Measurements from ENCODE around the gene CREB5. TPM values are rescaled to one million over a fixed set of nuclear protein-coding genes. Genes with fewer than 3 reads are reported as not detected.

Gene CREB5
- polyA plus RNA-seq, 1 donor from 2014 or later: 1.3 TPM

- peaks cover 2% of the 10 kb centered on the region for H3K27me3 Mint-ChIP-seq
- no peaks in the 10 kb centered on the region for H3K9me3 Mint-ChIP-seq
- no peak overlapping the region for H3K27ac Mint-ChIP-seq
- no peak overlapping the region for H3K4me3 Mint-ChIP-seq
- peaks cover 1% of the 10 kb centered on the region for H3K36me3 Mint-ChIP-seq
- H3K4me1 Mint-ChIP-seq: no peaks in the 10 kb centered on the region
These were observed 424.9 kb downstream of the CREB5 start for GRCh38 chr7:28837216-28837615.

GRCh38 chr7:28840592-28840995, 428.3 kb downstream of the CREB5 start:
- Mint-ChIP-seq H3K9me3 (no peaks in the 10 kb centered on the region), H3K27ac (no peak overlapping the region), H3K36me3 (peaks cover 1% of the 10 kb centered on the region), H3K27me3 (peaks cover 2% of the 10 kb centered on the region), H3K4me3 (no peak overlapping the region), H3K4me1 (no peaks in the 10 kb centered on the region)

- H3K27ac Mint-ChIP-seq: peak overlapping the region in 1 of 3 donors; percentile 23
- H3K27me3 Mint-ChIP-seq: peaks cover 4% of the 10 kb centered on the region
- no peaks in the 10 kb centered on the region for H3K4me1 Mint-ChIP-seq
- H3K4me3 Mint-ChIP-seq: no peak overlapping the region
- peaks cover 1% of the 10 kb centered on the region for H3K36me3 Mint-ChIP-seq
- H3K9me3 Mint-ChIP-seq: no peaks in the 10 kb centered on the region
These were observed 429.4 kb downstream of the CREB5 start for GRCh38 chr7:28841766-28842165.

GRCh38 chr7:28842769-28843295, 430.5 kb downstream of the CREB5 start:
- Mint-ChIP-seq H3K27me3 (peaks cover 4% of the 10 kb centered on the region), H3K27ac (no peak overlapping the region), H3K4me3 (no peak overlapping the region), H3K4me1 (no peaks in the 10 kb centered on the region), H3K9me3 (no peaks in the 10 kb centered on the region), H3K36me3 (no peaks in the 10 kb centered on the region)

GRCh38 chr7:28845106-28845505, 432.8 kb downstream of the CREB5 start:
- Mint-ChIP-seq H3K27ac (no peak overlapping the region), H3K4me1 (no peaks in the 10 kb centered on the region), H3K4me3 (no peak overlapping the region), H3K9me3 (no peaks in the 10 kb centered on the region), H3K36me3 (no peaks in the 10 kb centered on the region), H3K27me3 (peaks cover 9% of the 10 kb centered on the region)

GRCh38 chr7:28847176-28847575, 434.9 kb downstream of the CREB5 start:
- Mint-ChIP-seq H3K36me3 (no peaks in the 10 kb centered on the region), H3K4me1 (no peaks in the 10 kb centered on the region), H3K9me3 (no peaks in the 10 kb centered on the region), H3K27ac (no peak overlapping the region), H3K4me3 (no peak overlapping the region), H3K27me3 (peaks cover 11% of the 10 kb centered on the region)

- H3K27ac Mint-ChIP-seq: no peak overlapping the region
- peaks cover 10% of the 10 kb centered on the region for H3K27me3 Mint-ChIP-seq
- no peaks in the 10 kb centered on the region for H3K4me1 Mint-ChIP-seq
- no peak overlapping the region for H3K4me3 Mint-ChIP-seq
- no peaks in the 10 kb centered on the region for H3K9me3 Mint-ChIP-seq
- H3K36me3 Mint-ChIP-seq: no peaks in the 10 kb centered on the region
These were observed 435.4 kb downstream of the CREB5 start for GRCh38 chr7:28847681-28848080.

GRCh38 chr7:28848906-28849305, 436.6 kb downstream of the CREB5 start:
- H3K27ac Mint-ChIP-seq: no peak overlapping the region
- H3K36me3 Mint-ChIP-seq: no peaks in the 10 kb centered on the region
- no peaks in the 10 kb centered on the region for H3K9me3 Mint-ChIP-seq
- H3K4me1 Mint-ChIP-seq: peaks cover 7 to 9% (median 7%) of the 10 kb centered on the region in 3 donors
- peaks cover 18% of the 10 kb centered on the region for H3K27me3 Mint-ChIP-seq
- H3K4me3 Mint-ChIP-seq: no peak overlapping the region

GRCh38 chr7:28850699-28851098, 438.4 kb downstream of the CREB5 start:
- Mint-ChIP-seq H3K27me3 (peaks cover 23% of the 10 kb centered on the region), H3K4me3 (no peak overlapping the region), H3K4me1 (peaks cover 7 to 13% (median 13%) of the 10 kb centered on the region in 3 donors), H3K9me3 (no peaks in the 10 kb centered on the region), H3K36me3 (no peaks in the 10 kb centered on the region), H3K27ac (no peak overlapping the region)

GRCh38 chr7:28853150-28853549, 440.8 kb downstream of the CREB5 start:
- no peaks in the 10 kb centered on the region for H3K9me3 Mint-ChIP-seq
- H3K27ac Mint-ChIP-seq: no peak overlapping the region
- H3K4me1 Mint-ChIP-seq: peaks cover 7 to 13% (median 13%) of the 10 kb centered on the region in 3 donors
- H3K36me3 Mint-ChIP-seq: no peaks in the 10 kb centered on the region
- H3K4me3 Mint-ChIP-seq: peak overlapping the region; percentile 87 to 97 (median 94)
- H3K27me3 Mint-ChIP-seq: peaks cover 25% of the 10 kb centered on the region

GRCh38 chr7:28853834-28854749, 441.8 kb downstream of the CREB5 start:
- H3K36me3 Mint-ChIP-seq: no peaks in the 10 kb centered on the region
- peak overlapping the region in 1 of 3 donors; percentile 34 for H3K27ac Mint-ChIP-seq
- H3K9me3 Mint-ChIP-seq: no peaks in the 10 kb centered on the region
- H3K27me3 Mint-ChIP-seq: peaks cover 25% of the 10 kb centered on the region
- H3K4me1 Mint-ChIP-seq: peaks cover 7 to 13% (median 13%) of the 10 kb centered on the region in 3 donors
- H3K4me3 Mint-ChIP-seq: peak overlapping the region; percentile 87 to 97 (median 94)

- Mint-ChIP-seq H3K36me3 (no peaks in the 10 kb centered on the region), H3K4me3 (peak overlapping the region; percentile 87 to 97 (median 94)), H3K27me3 (peaks cover 24% of the 10 kb centered on the region), H3K4me1 (peaks cover 7 to 13% (median 13%) of the 10 kb centered on the region in 3 donors), H3K9me3 (no peaks in the 10 kb centered on the region), H3K27ac (peak overlapping the region in 1 of 3 donors; percentile 34)
These were observed 442.4 kb downstream of the CREB5 start for GRCh38 chr7:28854750-28855074.

- H3K36me3 Mint-ChIP-seq: peaks cover 2% of the 10 kb centered on the region
- peaks cover 7 to 13% (median 13%) of the 10 kb centered on the region in 3 donors for H3K4me1 Mint-ChIP-seq
- H3K4me3 Mint-ChIP-seq: peak overlapping the region in 3 of 4 donors; percentile 18 to 56 (median 49)
- no peak overlapping the region for H3K27ac Mint-ChIP-seq
- no peaks in the 10 kb centered on the region for H3K9me3 Mint-ChIP-seq
- H3K27me3 Mint-ChIP-seq: peaks cover 26% of the 10 kb centered on the region
These were observed 443.4 kb downstream of the CREB5 start for GRCh38 chr7:28855538-28856217.

GRCh38 chr7:28856656-28857055, 444.3 kb downstream of the CREB5 start:
- peak overlapping the region in 1 of 4 donors; percentile 56 for H3K4me3 Mint-ChIP-seq
- no peaks in the 10 kb centered on the region for H3K9me3 Mint-ChIP-seq
- H3K27me3 Mint-ChIP-seq: peaks cover 24% of the 10 kb centered on the region
- H3K4me1 Mint-ChIP-seq: peaks cover 7 to 13% (median 13%) of the 10 kb centered on the region in 3 donors
- peaks cover 2% of the 10 kb centered on the region for H3K36me3 Mint-ChIP-seq
- peak overlapping the region in 1 of 3 donors; percentile 52 for H3K27ac Mint-ChIP-seq

GRCh38 chr7:28858206-28858605, 445.9 kb downstream of the CREB5 start:
- Mint-ChIP-seq H3K4me1 (peaks cover 5 to 11% (median 10%) of the 10 kb centered on the region in 3 donors), H3K27me3 (peaks cover 21% of the 10 kb centered on the region), H3K27ac (no peak overlapping the region)

More at GRCh38 chr7:28858206-28858605, 445.9 kb downstream of the CREB5 start:
- Mint-ChIP-seq H3K36me3 (peaks cover 5% of the 10 kb centered on the region), H3K4me3 (no peak overlapping the region), H3K9me3 (no peaks in the 10 kb centered on the region)
